IMR-90 (cell line): Measurements from ENCODE around the gene RASSF4. TPM values are rescaled to one million over a fixed set of nuclear protein-coding genes. Genes with fewer than 3 reads are reported as not detected.

Experiments used
- ATAC-seq: fragments of 200-7000 bp; cut with Tn5 transposase; 2 replicates; pipeline ENCODE4 v1.9.1; 2020; ENCODE audit warnings: low read depth, mild to moderate bottlenecking, moderate library complexity
- BruUV-seq: library from RNA; stranded (reverse); fragments of 400-500 nt; replicated peaks from 2 replicates; lab custom pipeline; 2021; lab: Mats Ljungman, UMichigan
- CTCF ChIA-PET: fragments of 300-600 bp; formaldehyde crosslinking; extraction: SDS; loops from one replicate; lab custom pipeline; 2021; ENCODE audit warnings: antibody characterized with exemption; lab: Yijun Ruan, JAX
- POLR2A ChIA-PET: fragments of 300-600 bp; sonication (Branson Sonifier 250); formaldehyde crosslinking; loops from one replicate; lab custom pipeline; 2022; ENCODE audit warnings: antibody characterized with exemption; ENCODE audit not compliant: unreplicated experiment; lab: Charles Lee
- DNase-seq: peaks from one replicate; pipeline ENCODE4 v3.0.0; 2013
- H2AFZ ChIP-seq: replicated peaks from 2 replicates; pipeline ENCODE3; 2013; ENCODE audit warnings: low read length, mild to moderate bottlenecking; ENCODE audit not compliant: poor library complexity
- H2AK5ac ChIP-seq: 2 replicates; pipeline ENCODE4 v1.6.1; 2013; ENCODE audit warnings: low read depth, low read length, inconsistent platforms
- H2AK9ac ChIP-seq: replicated peaks from 2 replicates; pipeline ENCODE3; 2013; ENCODE audit warnings: mild to moderate bottlenecking, low read depth, low read length, moderate library complexity; ENCODE audit not compliant: poor library complexity
- H2BK120ac ChIP-seq: 2 replicates; pipeline ENCODE4 v1.6.1; 2013; ENCODE audit warnings: low read depth, low read length, inconsistent platforms
- H2BK15ac ChIP-seq: 3 replicates; pipeline ENCODE4 v1.6.1; 2013; ENCODE audit warnings: low read depth, low read length, inconsistent platforms
- H2BK20ac ChIP-seq: 2 replicates; pipeline ENCODE4 v1.6.1; 2013; ENCODE audit warnings: low read depth, mild to moderate bottlenecking, inconsistent platforms, low read length, moderate library complexity
- H2BK5ac ChIP-seq: 2 replicates; pipeline ENCODE4 v1.6.1; 2013; ENCODE audit warnings: mild to moderate bottlenecking, low read depth, low read length, inconsistent platforms; ENCODE audit not compliant: poor library complexity, severe bottlenecking
- H3K14ac ChIP-seq: replicated peaks from 2 replicates; pipeline ENCODE4 v1.6.1; 2013; ENCODE audit warnings: low read depth, low read length, inconsistent platforms
- H3K18ac ChIP-seq: 2 replicates; pipeline ENCODE4 v1.6.1; 2013; ENCODE audit warnings: low read depth, low read length, control low read depth
- H3K23ac ChIP-seq: 2 replicates; pipeline ENCODE4 v1.6.1; 2013; ENCODE audit warnings: low read depth, low read length, inconsistent platforms
- H3K27ac ChIP-seq: 2 replicates; pipeline ENCODE4 v1.5.1; 2013; ENCODE audit warnings: mild to moderate bottlenecking, control low read depth, low read length; ENCODE audit not compliant: insufficient read depth
- H3K27me3 ChIP-seq: 2 replicates; pipeline ENCODE4 v1.6.1; 2013; ENCODE audit warnings: low read length; ENCODE audit not compliant: control insufficient read depth, insufficient read depth
- H3K36me3 ChIP-seq: 2 replicates; pipeline ENCODE4 v1.6.1; 2013; ENCODE audit warnings: low read length, mixed read lengths; ENCODE audit not compliant: control insufficient read depth, insufficient read depth
- H3K4ac ChIP-seq: 2 replicates; pipeline ENCODE4 v1.6.1; 2013; ENCODE audit warnings: low read depth, low read length, inconsistent platforms
- H3K4me1 ChIP-seq: 2 replicates; pipeline ENCODE4 v1.6.1; 2013; ENCODE audit warnings: low read length, mixed read lengths; ENCODE audit not compliant: control insufficient read depth, insufficient read depth
- H3K4me2 ChIP-seq: 2 replicates; pipeline ENCODE4 v1.6.1; 2013; ENCODE audit warnings: low read depth, mild to moderate bottlenecking, control low read depth, low read length, moderate library complexity
- H3K4me3 ChIP-seq: 2 replicates; pipeline ENCODE4 v1.5.1; 2013; ENCODE audit warnings: low read depth, mild to moderate bottlenecking, control low read depth, low read length, moderate library complexity; ENCODE audit not compliant: insufficient read depth
- H3K56ac ChIP-seq: 2 replicates; pipeline ENCODE4 v1.6.1; 2013; ENCODE audit warnings: low read length, inconsistent platforms; ENCODE audit not compliant: insufficient read depth; ENCODE audit errors: extremely low read depth
- H3K79me1 ChIP-seq, 2 experiments: 2 replicates each; pipeline ENCODE4 v1.6.1; 2013; ENCODE audit warnings: low read length in 2 of 2, inconsistent platforms in 1 of 2, low read depth in 1 of 2
- H3K9ac ChIP-seq: 2 replicates; pipeline ENCODE4 v1.6.1; 2013; ENCODE audit warnings: low read depth, low read length, control low read depth
- H3K9me1 ChIP-seq: 2 replicates; pipeline ENCODE4 v1.6.1; 2013; ENCODE audit warnings: low read length, inconsistent platforms; ENCODE audit not compliant: insufficient read depth
- H3K9me3 ChIP-seq: 2 replicates; pipeline ENCODE4 v1.6.1; 2013; ENCODE audit warnings: low read length; ENCODE audit not compliant: control insufficient read depth, insufficient read depth
- H4K20me1 ChIP-seq: 2 replicates; pipeline ENCODE4 v1.6.1; 2013; ENCODE audit warnings: low read length, inconsistent platforms; ENCODE audit not compliant: insufficient read depth
- H4K5ac ChIP-seq: 2 replicates; pipeline ENCODE4 v1.6.1; 2013; ENCODE audit warnings: mild to moderate bottlenecking, low read depth, low read length, control low read depth
- H4K8ac ChIP-seq, 2 experiments: 2 replicates each; pipeline ENCODE4 v1.6.1; 2013; ENCODE audit warnings: low read depth in 2 of 2, low read length in 2 of 2, control low read depth in 1 of 2, inconsistent platforms in 1 of 2
- H4K91ac ChIP-seq: 2 replicates; pipeline ENCODE4 v1.6.1; 2013; ENCODE audit warnings: low read depth, low read length, inconsistent platforms; ENCODE audit not compliant: insufficient read depth
- BHLHE40 ChIP-seq: fragments of 150-350 bp; IDR thresholded peaks from 2 replicates; pipeline ENCODE4 v1.6.1; 2016; ENCODE audit warnings: mild to moderate bottlenecking, low read depth, low read length
- CEBPB ChIP-seq: IDR thresholded peaks from 2 replicates; pipeline ENCODE4 v1.6.1; 2012; ENCODE audit warnings: low read depth, low read length, improper control_type of control experiment
- CHD1 ChIP-seq: IDR thresholded peaks from 2 replicates; pipeline ENCODE4 v1.6.1; 2012; ENCODE audit warnings: low read depth, low read length, improper control_type of control experiment
- FOS ChIP-seq: fragments of 150-350 bp; IDR thresholded peaks from 2 replicates; pipeline ENCODE4 v1.6.1; 2016; ENCODE audit warnings: low read depth, low read length
- MAFK ChIP-seq: IDR thresholded peaks from 2 replicates; pipeline ENCODE4 v1.6.1; 2012; ENCODE audit warnings: low read depth, low read length, improper control_type of control experiment
- MAZ ChIP-seq: IDR thresholded peaks from 2 replicates; pipeline ENCODE4 v1.6.1; 2012; ENCODE audit warnings: low read depth, mild to moderate bottlenecking, low read length, improper control_type of control experiment, moderate library complexity, borderline replicate concordance
- MXI1 ChIP-seq: IDR thresholded peaks from 2 replicates; pipeline ENCODE4 v1.6.1; 2012; ENCODE audit warnings: low read depth, mild to moderate bottlenecking, low read length, moderate library complexity, borderline replicate concordance
- NFE2L2 ChIP-seq: fragments of 150-350 bp; IDR thresholded peaks from 2 replicates; pipeline ENCODE4 v1.6.1; 2016; ENCODE audit warnings: low read depth, mild to moderate bottlenecking, low read length
- POLR2A ChIP-seq: IDR thresholded peaks from 2 replicates; pipeline ENCODE4 v1.6.1; 2012; ENCODE audit warnings: mild to moderate bottlenecking, low read depth, low read length
- RCOR1 ChIP-seq: IDR thresholded peaks from 2 replicates; pipeline ENCODE4 v1.6.1; 2012; ENCODE audit warnings: mild to moderate bottlenecking, low read length, improper control_type of control experiment; ENCODE audit not compliant: insufficient replicate concordance
- RFX5 ChIP-seq: IDR thresholded peaks from 2 replicates; pipeline ENCODE4 v1.8.0; 2012; ENCODE audit warnings: low read depth, mild to moderate bottlenecking, low read length, moderate library complexity
- SMC3 ChIP-seq: fragments of 150-350 bp; IDR thresholded peaks from 2 replicates; pipeline ENCODE4 v1.6.1; 2016; ENCODE audit warnings: low read depth, mild to moderate bottlenecking, antibody characterized with exemption, low read length, moderate library complexity
- WGBS, 2 experiments: methylation state at CpG; one replicate each; pipeline versions ENCODE4 v1.1.5 to v1.1.7; 2013; ENCODE audit warnings: missing lambda C conversion rate in 2 of 2; ENCODE audit not compliant: insufficient read length in 1 of 2; ENCODE audit errors: extremely low coverage in 2 of 2; 5-methylcytosine and 5-hydroxymethylcytosine counted together
- dilution Hi-C: fragments of 300-500 bp; cut with HindIII; formaldehyde crosslinking; loops from one replicate; pipeline ENCODE4 v1.14.3; 2018; ENCODE audit warnings: low sequenced_read_pairs; ENCODE audit not compliant: unreplicated experiment
- in situ Hi-C: fragments of 300-500 bp; cut with MboI; formaldehyde crosslinking; loops from 3 replicates; pipeline ENCODE4 v1.14.3; 2019; ENCODE audit warnings: low sequenced_read_pairs, inconsistent platforms, mixed read lengths
- intact Hi-C: fragments of 100-400 bp; cut with micrococcal nuclease; formaldehyde crosslinking; loops from 2 replicates; pipeline ENCODE4 v1.10.0; 2022
- polyA plus RNA-seq, 3 experiments: library from polyadenylated mRNA; depleted of rRNA; stranded (reverse); fragments of >200 nt; gene quantifications; 2 replicates each; pipeline ENCODE4 v1.2.3, GENCODE V29; 2012; ENCODE audit warnings: low replicate concordance in 1 of 3
- total RNA-seq: library from RNA; depleted of rRNA; stranded (reverse); fragments of >200 nt; gene quantifications from 2 replicates; pipeline ENCODE4 v1.2.3, GENCODE V29; 2012
- TF ChIP-seq, protein P1 (sequence below): conservative IDR thresholded peaks from 2 replicates; pipeline ENCODE4 v1.5.1; 2012; ENCODE audit warnings: mild to moderate bottlenecking, low read depth, low read length, improper control_type of control experiment
- TF ChIP-seq, protein P2 (sequence below): fragments of 150-350 bp; IDR thresholded peaks from 2 replicates; pipeline ENCODE4 v1.6.1; 2016; ENCODE audit warnings: low read depth, mild to moderate bottlenecking, low read length, moderate library complexity, borderline replicate concordance
- TF ChIP-seq, protein P3 (sequence below): fragments of 150-350 bp; IDR thresholded peaks from 2 replicates; pipeline ENCODE4 v1.6.1; 2017; ENCODE audit warnings: mild to moderate bottlenecking, antibody characterized with exemption, low read length, low read depth

The RASSF4 gene
- total and polyA plus RNA-seq, 2 of the 4 experiments (the other 2 are of a cell fraction): 5.9 to 8.6 TPM

DNA sequence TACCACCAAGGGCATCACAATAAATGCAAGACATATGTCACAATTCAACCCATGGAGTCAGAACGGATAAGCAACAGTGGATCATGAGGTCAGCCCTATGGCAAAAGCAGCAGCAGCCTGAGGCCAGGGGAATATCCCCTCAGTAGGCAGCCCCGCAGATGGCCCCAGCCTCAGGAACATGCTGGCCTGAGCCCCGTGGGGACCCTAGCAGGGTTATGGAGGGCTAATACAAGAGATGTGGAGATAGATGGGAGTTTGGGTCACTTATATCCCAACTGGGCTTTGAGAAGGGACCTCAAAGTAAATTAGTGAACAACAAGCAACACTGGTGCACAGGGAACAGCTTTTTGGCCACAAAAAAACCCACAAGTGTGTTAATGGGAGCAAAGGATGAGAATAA is 39.4 kb upstream of the RASSF4 start:
- Histone ChIP-seq H3K27ac (no peak overlapping the region), H2AK9ac (no peak overlapping the region), H2BK15ac (no peak overlapping the region), H3K56ac (no peak overlapping the region), H3K4me1 (no peaks in the 10 kb centered on the region), H3K9ac (no peak overlapping the region), H3K36me3 (no peaks in the 10 kb centered on the region), H2BK120ac (no peak overlapping the region), H3K27me3 (peaks cover 52% of the 10 kb centered on the region), H3K79me1 (no peaks in the 10 kb centered on the region), H4K91ac (no peak overlapping the region), H3K14ac (no peak overlapping the region), H2BK20ac (no peak overlapping the region), H3K18ac (no peak overlapping the region), H3K4me3 (no peak overlapping the region), H4K5ac (no peak overlapping the region), H3K4ac (no peak overlapping the region), H4K8ac (no peak overlapping the region), H3K9me1 (no peaks in the 10 kb centered on the region; the same call in 1 of the 2 replicates), H3K4me2 (no peak overlapping the region), H4K20me1 (no peaks in the 10 kb centered on the region), H2AK5ac (no peak overlapping the region), H2BK5ac (no peak overlapping the region), H2AFZ (no peak overlapping the region), H3K23ac (no peak overlapping the region), H3K9me3 (peaks cover 3% of the 10 kb centered on the region; the same call in 1 of the 2 replicates)
- POLR2A ChIA-PET: no interaction called here
- no CpG with 5 or more reads among the region's 3 CpGs for WGBS, 2 experiments
- no peak for TF ChIP-seq POLR2A
- TF ChIP-seq, protein P1, sequence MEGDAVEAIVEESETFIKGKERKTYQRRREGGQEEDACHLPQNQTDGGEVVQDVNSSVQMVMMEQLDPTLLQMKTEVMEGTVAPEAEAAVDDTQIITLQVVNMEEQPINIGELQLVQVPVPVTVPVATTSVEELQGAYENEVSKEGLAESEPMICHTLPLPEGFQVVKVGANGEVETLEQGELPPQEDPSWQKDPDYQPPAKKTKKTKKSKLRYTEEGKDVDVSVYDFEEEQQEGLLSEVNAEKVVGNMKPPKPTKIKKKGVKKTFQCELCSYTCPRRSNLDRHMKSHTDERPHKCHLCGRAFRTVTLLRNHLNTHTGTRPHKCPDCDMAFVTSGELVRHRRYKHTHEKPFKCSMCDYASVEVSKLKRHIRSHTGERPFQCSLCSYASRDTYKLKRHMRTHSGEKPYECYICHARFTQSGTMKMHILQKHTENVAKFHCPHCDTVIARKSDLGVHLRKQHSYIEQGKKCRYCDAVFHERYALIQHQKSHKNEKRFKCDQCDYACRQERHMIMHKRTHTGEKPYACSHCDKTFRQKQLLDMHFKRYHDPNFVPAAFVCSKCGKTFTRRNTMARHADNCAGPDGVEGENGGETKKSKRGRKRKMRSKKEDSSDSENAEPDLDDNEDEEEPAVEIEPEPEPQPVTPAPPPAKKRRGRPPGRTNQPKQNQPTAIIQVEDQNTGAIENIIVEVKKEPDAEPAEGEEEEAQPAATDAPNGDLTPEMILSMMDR: no peak
- no peak for TF ChIP-seq MXI1
- TF ChIP-seq, protein P2, sequence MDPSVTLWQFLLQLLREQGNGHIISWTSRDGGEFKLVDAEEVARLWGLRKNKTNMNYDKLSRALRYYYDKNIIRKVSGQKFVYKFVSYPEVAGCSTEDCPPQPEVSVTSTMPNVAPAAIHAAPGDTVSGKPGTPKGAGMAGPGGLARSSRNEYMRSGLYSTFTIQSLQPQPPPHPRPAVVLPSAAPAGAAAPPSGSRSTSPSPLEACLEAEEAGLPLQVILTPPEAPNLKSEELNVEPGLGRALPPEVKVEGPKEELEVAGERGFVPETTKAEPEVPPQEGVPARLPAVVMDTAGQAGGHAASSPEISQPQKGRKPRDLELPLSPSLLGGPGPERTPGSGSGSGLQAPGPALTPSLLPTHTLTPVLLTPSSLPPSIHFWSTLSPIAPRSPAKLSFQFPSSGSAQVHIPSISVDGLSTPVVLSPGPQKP: no peak
- TF ChIP-seq RCOR1: no peak
- TF ChIP-seq SMC3: no peak
- TF ChIP-seq CHD1: no peak
- TF ChIP-seq CEBPB: no peak
- TF ChIP-seq FOS: no peak
- no peak for TF ChIP-seq RFX5
- no peak for TF ChIP-seq BHLHE40
- TF ChIP-seq MAZ: no peak
- TF ChIP-seq, protein P3, sequence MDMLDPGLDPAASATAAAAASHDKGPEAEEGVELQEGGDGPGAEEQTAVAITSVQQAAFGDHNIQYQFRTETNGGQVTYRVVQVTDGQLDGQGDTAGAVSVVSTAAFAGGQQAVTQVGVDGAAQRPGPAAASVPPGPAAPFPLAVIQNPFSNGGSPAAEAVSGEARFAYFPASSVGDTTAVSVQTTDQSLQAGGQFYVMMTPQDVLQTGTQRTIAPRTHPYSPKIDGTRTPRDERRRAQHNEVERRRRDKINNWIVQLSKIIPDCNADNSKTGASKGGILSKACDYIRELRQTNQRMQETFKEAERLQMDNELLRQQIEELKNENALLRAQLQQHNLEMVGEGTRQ: no peak
- no peak for TF ChIP-seq MAFK
- no peak for TF ChIP-seq NFE2L2
- CTCF ChIA-PET: interaction anchor here (2.7 kb wide), 1 partner anchor 13 kb away, joined by 11 read pairs; no protein-coding TSS in a partner anchor
- ATAC-seq (no peak), DNase-seq (no peak)
- intact Hi-C loops: no loop called here
- BruUV-seq: no TSS peak
- dilution Hi-C loops: no loop called here
- in situ Hi-C loops: no loop called here
